ENCODE measurements around the gene SKAP2. TPM values are rescaled to one million over a fixed set of nuclear protein-coding genes. Genes with fewer than 3 reads are reported as not detected.

The SKAP2 gene
- total and polyA plus RNA-seq, 2 of the 13 experiments (the other 11 are each of a cell fraction or from before 2014, with no cell fraction given) = 3.6 to 12.9 TPM

GRCh38 chr7:26789481-26790184 lies 74.8 kb downstream of the SKAP2 start (continued):
- TF ChIP-seq IRF1 (CRISPR knock-in tag; IDR thresholded peaks at IDR 0.05; ENCODE audit: low read depth) (no peak), KAT8 (CRISPR knock-in tag; IDR thresholded peaks at IDR 0.05) (no peak), USF2 (IDR thresholded peaks at IDR 0.05; ENCODE audit: low read depth, low read length) (no peak), USF2 (CRISPR knock-in tag; IDR thresholded peaks at IDR 0.05; ENCODE audit: borderline replicate concordance) (no peak), ZNF503 (CRISPR knock-in tag; IDR thresholded peaks at IDR 0.05) (no peak), GTF2F1 (IDR thresholded peaks at IDR 0.05; ENCODE audit: low read length) (no peak), ZNF124 (CRISPR knock-in tag; IDR thresholded peaks at IDR 0.05) (no peak), NCOA1 (CRISPR knock-in tag; IDR thresholded peaks at IDR 0.05) (no peak), SPEN (CRISPR knock-in tag; IDR thresholded peaks at IDR 0.05; ENCODE audit: low read depth) (no peak)
